Calu3 (cell line): Measurements from ENCODE around the gene AFAP1L2. TPM values are rescaled to one million over a fixed set of nuclear protein-coding genes. Genes with fewer than 3 reads are reported as not detected.
A peak's percentile ranks its signal among the peaks of the same experiment; 100 is the strongest.

Source experiments
- BruUV-seq: library from RNA; stranded (reverse); fragments of 400-500 nt; replicated peaks from 2 replicates; lab custom pipeline; 2021; lab: Mats Ljungman, UMichigan
- CTCF ChIA-PET: fragments of 300-600 bp; sonication (Branson Sonifier 250); formaldehyde crosslinking; loops from one replicate; lab custom pipeline; 2022; ENCODE audit warnings: antibody characterized with exemption; lab: Charles Lee
- DNase-seq: peaks from one replicate; pipeline ENCODE4 v3.0.0; 2022
- H3K27ac Mint-ChIP-seq: one replicate; pipeline ENCODE4 v1.8.0; 2022; ENCODE audit warnings: mixed read lengths; ENCODE audit not compliant: unreplicated experiment
- H3K27me3 Mint-ChIP-seq: one replicate; pipeline ENCODE4 v1.8.0; 2022; ENCODE audit warnings: mixed read lengths; ENCODE audit not compliant: unreplicated experiment
- H3K36me3 Mint-ChIP-seq: one replicate; pipeline ENCODE4 v1.8.0; 2022; ENCODE audit warnings: mild to moderate bottlenecking, moderate library complexity, mixed read lengths; ENCODE audit not compliant: insufficient read depth, unreplicated experiment
- H3K4me1 Mint-ChIP-seq: one replicate; pipeline ENCODE4 v1.8.0; 2022; ENCODE audit warnings: mild to moderate bottlenecking, low read depth, mixed read lengths; ENCODE audit not compliant: unreplicated experiment
- H3K4me3 Mint-ChIP-seq: one replicate; pipeline ENCODE4 v1.8.0; 2022; ENCODE audit warnings: mild to moderate bottlenecking, low read depth, moderate library complexity, mixed read lengths; ENCODE audit not compliant: unreplicated experiment
- H3K9me3 Mint-ChIP-seq: one replicate; pipeline ENCODE4 v1.8.0; 2022; ENCODE audit warnings: low read depth, mixed read lengths; ENCODE audit not compliant: unreplicated experiment
- CTCF ChIP-seq: fragments of 200-600 bp; IDR thresholded peaks from one replicate; pipeline ENCODE4 v1.8.0; 2022; ENCODE audit warnings: antibody characterized with exemption; ENCODE audit not compliant: unreplicated experiment
- intact Hi-C: fragments of 100-400 bp; cut with micrococcal nuclease; formaldehyde crosslinking; loops from one replicate; pipeline ENCODE4 v1.10.0; 2022; ENCODE audit not compliant: unreplicated experiment
- total RNA-seq: library from RNA; stranded (reverse); gene quantifications from 2 replicates; pipeline ENCODE4 v1.2.3, GENCODE V29; 2022

Gene AFAP1L2
- total RNA-seq, 1 experiment from 2014 or later = 0.76 TPM

DNA sequence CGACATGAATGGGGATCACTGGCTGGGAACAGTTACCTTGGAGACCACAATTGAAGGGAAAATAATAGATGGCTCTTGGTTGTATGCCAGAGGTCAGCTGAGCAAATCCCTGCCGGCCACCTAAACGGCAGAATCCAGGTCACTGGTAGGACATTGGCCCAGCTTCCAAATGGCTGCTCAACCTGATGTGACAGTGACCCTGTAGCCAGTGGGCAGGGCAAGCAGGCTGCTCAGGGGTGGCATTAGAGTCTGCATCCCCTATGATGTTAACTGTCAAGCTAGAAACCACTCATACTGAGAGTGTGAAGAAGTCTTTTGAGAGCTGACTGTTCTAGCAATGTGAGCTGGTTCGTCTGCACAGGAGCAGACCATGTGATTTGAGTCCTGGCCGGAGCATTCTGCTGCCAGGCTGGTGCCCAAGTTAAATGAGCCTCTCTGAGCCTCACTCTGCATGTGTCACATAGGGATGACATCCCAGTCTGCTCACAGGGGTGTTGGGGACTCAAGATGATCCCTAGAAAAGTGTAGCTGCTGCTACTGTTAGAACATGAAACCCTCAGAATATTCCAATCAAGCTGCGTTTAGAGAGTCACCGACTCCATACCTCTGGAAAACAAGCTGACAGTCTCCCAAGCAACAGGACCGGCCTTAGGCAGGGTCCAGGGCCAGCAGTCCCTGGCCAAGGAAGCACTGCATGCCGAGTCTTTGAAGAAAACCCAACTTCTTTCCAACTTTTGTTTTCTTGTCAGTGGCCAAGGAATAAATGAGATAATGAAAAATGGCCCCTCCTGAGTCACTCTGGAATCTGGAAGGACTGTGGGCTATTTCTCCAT, 95.6 kb downstream of the AFAP1L2 start:
- Mint-ChIP-seq H3K4me3 (no peak overlapping the region), H3K27me3 (no peaks in the 10 kb centered on the region), H3K4me1 (no peaks in the 10 kb centered on the region), H3K9me3 (no peaks in the 10 kb centered on the region), H3K27ac (no peak overlapping the region), H3K36me3 (no peaks in the 10 kb centered on the region)
- CTCF ChIA-PET = interaction anchor here (0.6 kb wide), 1 partner anchor 62 kb away, joined by 4 read pairs; no protein-coding TSS in a partner anchor
- no peak for TF ChIP-seq CTCF
- DNase-seq = no peak
- intact Hi-C loops = loop anchor here (10.0 kb wide), 1 partner anchor 396 kb away; no protein-coding TSS in a partner anchor
- no TSS peak for BruUV-seq

DNA sequence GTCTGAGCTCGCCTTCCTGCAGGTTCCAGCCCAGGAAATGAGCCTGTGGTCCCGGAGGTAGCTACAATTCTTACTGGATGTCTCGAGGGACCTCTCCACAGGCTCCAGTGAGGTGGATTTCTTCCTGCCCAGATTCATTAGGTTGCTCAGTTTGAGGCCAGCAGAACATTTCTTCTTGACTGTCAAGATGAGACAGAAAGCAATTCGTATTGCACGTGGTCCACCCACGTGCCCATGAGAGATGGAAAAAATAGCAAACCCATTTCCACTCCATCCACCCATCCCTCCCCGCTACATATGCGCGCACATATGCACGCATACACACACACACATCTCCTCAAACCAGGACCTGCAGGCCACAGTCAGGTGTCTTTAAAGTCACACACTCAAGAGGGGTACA, 96.6 kb downstream of the AFAP1L2 start:
- intact Hi-C loops = loop anchor here (10.0 kb wide), 1 partner anchor 397 kb away; no protein-coding TSS in a partner anchor
- no peaks in the 10 kb centered on the region for H3K4me1 Mint-ChIP-seq
- CTCF ChIA-PET = no interaction called here
- no peaks in the 10 kb centered on the region for H3K9me3 Mint-ChIP-seq
- TF ChIP-seq CTCF = no peak
- H3K27me3 Mint-ChIP-seq = no peaks in the 10 kb centered on the region
- no peak for DNase-seq
- no peak overlapping the region for H3K27ac Mint-ChIP-seq
- H3K4me3 Mint-ChIP-seq = no peak overlapping the region
- H3K36me3 Mint-ChIP-seq = no peaks in the 10 kb centered on the region
- no TSS peak for BruUV-seq

DNA sequence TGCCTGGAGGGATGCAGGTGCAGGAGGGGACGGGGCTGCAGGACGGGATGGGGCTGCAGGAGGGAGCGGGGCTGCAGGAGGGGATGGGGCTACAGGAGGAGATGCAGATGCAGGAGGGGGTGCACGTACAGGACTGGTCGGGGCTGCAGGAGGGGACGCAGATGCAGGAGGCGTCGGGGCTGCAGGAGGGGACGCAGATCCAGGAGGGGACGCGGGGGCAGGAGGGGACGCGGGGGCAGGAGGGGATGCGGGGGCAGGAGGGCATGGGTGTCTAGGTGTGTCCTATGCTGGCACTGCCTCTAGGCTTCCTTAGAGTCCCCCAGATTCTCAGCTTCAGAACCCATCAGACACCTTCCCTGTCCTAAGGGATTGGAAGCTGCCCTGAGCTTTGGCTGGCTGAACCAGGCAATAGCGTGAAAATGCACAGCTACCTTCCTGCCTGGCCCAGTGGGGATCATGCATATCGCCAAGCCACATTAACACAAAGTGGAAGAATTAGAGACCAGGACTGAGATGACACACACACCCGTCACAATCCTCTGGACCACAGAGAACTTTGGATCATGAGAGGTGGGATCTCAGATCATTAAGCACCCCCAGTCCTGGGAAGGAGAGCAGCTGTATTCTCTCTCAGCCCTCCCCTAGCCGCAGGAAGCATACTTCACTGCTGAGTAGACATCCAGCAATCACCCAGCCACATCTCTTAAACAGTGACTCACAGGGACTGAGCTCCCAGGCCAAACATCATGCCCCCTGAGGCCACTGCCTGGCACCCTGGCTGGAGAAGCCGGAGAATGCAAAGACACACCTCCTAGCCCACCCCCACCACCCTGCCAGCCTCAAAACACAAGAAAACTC, 98.0 kb downstream of the AFAP1L2 start:
- DNase-seq = peak; percentile 4
- no peaks in the 10 kb centered on the region for H3K36me3 Mint-ChIP-seq
- H3K4me3 Mint-ChIP-seq = no peak overlapping the region
- H3K27ac Mint-ChIP-seq = no peak overlapping the region
- intact Hi-C loops = loop anchor here (10.0 kb wide), 1 partner anchor 398 kb away; no protein-coding TSS in a partner anchor
- CTCF ChIA-PET = no interaction called here
- TF ChIP-seq CTCF = no peak
- BruUV-seq = no TSS peak
- no peaks in the 10 kb centered on the region for H3K27me3 Mint-ChIP-seq
- no peaks in the 10 kb centered on the region for H3K4me1 Mint-ChIP-seq
- H3K9me3 Mint-ChIP-seq = no peaks in the 10 kb centered on the region

DNA sequence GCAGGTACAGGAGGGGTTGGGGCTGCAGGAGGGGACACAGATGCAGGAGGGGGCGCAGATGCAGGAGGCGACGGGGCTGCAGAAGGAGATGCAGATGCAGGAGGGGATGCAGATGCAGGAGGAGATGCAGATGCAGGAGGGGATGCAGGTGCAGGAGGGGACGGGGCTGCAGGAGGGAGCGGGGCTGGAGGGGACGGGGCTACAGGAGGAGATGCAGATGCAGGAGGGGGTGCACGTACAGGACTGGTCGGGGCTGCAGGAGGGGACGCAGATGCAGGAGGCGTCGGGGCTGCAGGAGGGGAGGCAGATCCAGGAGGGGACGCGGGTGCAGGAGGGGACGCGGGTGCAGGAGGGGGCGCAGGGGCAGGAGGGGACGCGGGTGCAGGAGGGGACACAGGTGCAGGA, 98.8 kb downstream of the AFAP1L2 start:
- CTCF ChIA-PET = no interaction called here
- no peak overlapping the region for H3K27ac Mint-ChIP-seq
- no peak for TF ChIP-seq CTCF
- intact Hi-C loops = loop anchor here (10.0 kb wide), 1 partner anchor 399 kb away; no protein-coding TSS in a partner anchor
- no peak overlapping the region for H3K4me3 Mint-ChIP-seq
- H3K4me1 Mint-ChIP-seq = no peaks in the 10 kb centered on the region
- no peaks in the 10 kb centered on the region for H3K36me3 Mint-ChIP-seq
- no peaks in the 10 kb centered on the region for H3K9me3 Mint-ChIP-seq
- DNase-seq = no peak
- no TSS peak for BruUV-seq
- no peaks in the 10 kb centered on the region for H3K27me3 Mint-ChIP-seq
